IMR-90 (cell line): ENCODE results near the gene KRTAP12-3. TPM values are rescaled to one million over a fixed set of nuclear protein-coding genes. Genes with fewer than 3 reads are reported as not detected.

Source experiments
- ATAC-seq: fragments of 200-7000 bp; cut with Tn5 transposase; 2 replicates; pipeline ENCODE4 v1.9.1; 2020; ENCODE audit warnings: low read depth, mild to moderate bottlenecking, moderate library complexity
- BruUV-seq: library from RNA; stranded (reverse); fragments of 400-500 nt; replicated peaks from 2 replicates; lab custom pipeline; 2021; lab: Mats Ljungman, UMichigan
- CTCF ChIA-PET: fragments of 300-600 bp; formaldehyde crosslinking; extraction: SDS; loops from one replicate; lab custom pipeline; 2021; ENCODE audit warnings: antibody characterized with exemption; lab: Yijun Ruan, JAX
- POLR2A ChIA-PET: fragments of 300-600 bp; sonication (Branson Sonifier 250); formaldehyde crosslinking; loops from one replicate; lab custom pipeline; 2022; ENCODE audit warnings: antibody characterized with exemption; ENCODE audit not compliant: unreplicated experiment; lab: Charles Lee
- DNase-seq: peaks from one replicate; pipeline ENCODE4 v3.0.0; 2013
- H2AFZ ChIP-seq: replicated peaks from 2 replicates; pipeline ENCODE3; 2013; ENCODE audit warnings: low read length, mild to moderate bottlenecking; ENCODE audit not compliant: poor library complexity
- H2AK5ac ChIP-seq: 2 replicates; pipeline ENCODE4 v1.6.1; 2013; ENCODE audit warnings: low read depth, low read length, inconsistent platforms
- H2AK9ac ChIP-seq: replicated peaks from 2 replicates; pipeline ENCODE3; 2013; ENCODE audit warnings: mild to moderate bottlenecking, low read depth, low read length, moderate library complexity; ENCODE audit not compliant: poor library complexity
- H2BK120ac ChIP-seq: 2 replicates; pipeline ENCODE4 v1.6.1; 2013; ENCODE audit warnings: low read depth, low read length, inconsistent platforms
- H2BK15ac ChIP-seq: 3 replicates; pipeline ENCODE4 v1.6.1; 2013; ENCODE audit warnings: low read depth, low read length, inconsistent platforms
- H2BK20ac ChIP-seq: 2 replicates; pipeline ENCODE4 v1.6.1; 2013; ENCODE audit warnings: low read depth, mild to moderate bottlenecking, inconsistent platforms, low read length, moderate library complexity
- H2BK5ac ChIP-seq: 2 replicates; pipeline ENCODE4 v1.6.1; 2013; ENCODE audit warnings: mild to moderate bottlenecking, low read depth, low read length, inconsistent platforms; ENCODE audit not compliant: poor library complexity, severe bottlenecking
- H3K14ac ChIP-seq: replicated peaks from 2 replicates; pipeline ENCODE4 v1.6.1; 2013; ENCODE audit warnings: low read depth, low read length, inconsistent platforms
- H3K18ac ChIP-seq: 2 replicates; pipeline ENCODE4 v1.6.1; 2013; ENCODE audit warnings: low read depth, low read length, control low read depth
- H3K23ac ChIP-seq: 2 replicates; pipeline ENCODE4 v1.6.1; 2013; ENCODE audit warnings: low read depth, low read length, inconsistent platforms
- H3K27ac ChIP-seq: 2 replicates; pipeline ENCODE4 v1.5.1; 2013; ENCODE audit warnings: mild to moderate bottlenecking, control low read depth, low read length; ENCODE audit not compliant: insufficient read depth
- H3K27me3 ChIP-seq: 2 replicates; pipeline ENCODE4 v1.6.1; 2013; ENCODE audit warnings: low read length; ENCODE audit not compliant: control insufficient read depth, insufficient read depth
- H3K36me3 ChIP-seq: 2 replicates; pipeline ENCODE4 v1.6.1; 2013; ENCODE audit warnings: low read length, mixed read lengths; ENCODE audit not compliant: control insufficient read depth, insufficient read depth
- H3K4ac ChIP-seq: 2 replicates; pipeline ENCODE4 v1.6.1; 2013; ENCODE audit warnings: low read depth, low read length, inconsistent platforms
- H3K4me1 ChIP-seq: 2 replicates; pipeline ENCODE4 v1.6.1; 2013; ENCODE audit warnings: low read length, mixed read lengths; ENCODE audit not compliant: control insufficient read depth, insufficient read depth
- H3K4me2 ChIP-seq: 2 replicates; pipeline ENCODE4 v1.6.1; 2013; ENCODE audit warnings: low read depth, mild to moderate bottlenecking, control low read depth, low read length, moderate library complexity
- H3K4me3 ChIP-seq: 2 replicates; pipeline ENCODE4 v1.5.1; 2013; ENCODE audit warnings: low read depth, mild to moderate bottlenecking, control low read depth, low read length, moderate library complexity; ENCODE audit not compliant: insufficient read depth
- H3K56ac ChIP-seq: 2 replicates; pipeline ENCODE4 v1.6.1; 2013; ENCODE audit warnings: low read length, inconsistent platforms; ENCODE audit not compliant: insufficient read depth; ENCODE audit errors: extremely low read depth
- H3K79me1 ChIP-seq, 2 experiments: 2 replicates each; pipeline ENCODE4 v1.6.1; 2013; ENCODE audit warnings: low read length in 2 of 2, inconsistent platforms in 1 of 2, low read depth in 1 of 2
- H3K9ac ChIP-seq: 2 replicates; pipeline ENCODE4 v1.6.1; 2013; ENCODE audit warnings: low read depth, low read length, control low read depth
- H3K9me1 ChIP-seq: 2 replicates; pipeline ENCODE4 v1.6.1; 2013; ENCODE audit warnings: low read length, inconsistent platforms; ENCODE audit not compliant: insufficient read depth
- H3K9me3 ChIP-seq: 2 replicates; pipeline ENCODE4 v1.6.1; 2013; ENCODE audit warnings: low read length; ENCODE audit not compliant: control insufficient read depth, insufficient read depth
- H4K20me1 ChIP-seq: 2 replicates; pipeline ENCODE4 v1.6.1; 2013; ENCODE audit warnings: low read length, inconsistent platforms; ENCODE audit not compliant: insufficient read depth
- H4K5ac ChIP-seq: 2 replicates; pipeline ENCODE4 v1.6.1; 2013; ENCODE audit warnings: mild to moderate bottlenecking, low read depth, low read length, control low read depth
- H4K8ac ChIP-seq, 2 experiments: 2 replicates each; pipeline ENCODE4 v1.6.1; 2013; ENCODE audit warnings: low read depth in 2 of 2, low read length in 2 of 2, control low read depth in 1 of 2, inconsistent platforms in 1 of 2
- H4K91ac ChIP-seq: 2 replicates; pipeline ENCODE4 v1.6.1; 2013; ENCODE audit warnings: low read depth, low read length, inconsistent platforms; ENCODE audit not compliant: insufficient read depth
- BHLHE40 ChIP-seq: fragments of 150-350 bp; IDR thresholded peaks from 2 replicates; pipeline ENCODE4 v1.6.1; 2016; ENCODE audit warnings: mild to moderate bottlenecking, low read depth, low read length
- CEBPB ChIP-seq: IDR thresholded peaks from 2 replicates; pipeline ENCODE4 v1.6.1; 2012; ENCODE audit warnings: low read depth, low read length, improper control_type of control experiment
- CHD1 ChIP-seq: IDR thresholded peaks from 2 replicates; pipeline ENCODE4 v1.6.1; 2012; ENCODE audit warnings: low read depth, low read length, improper control_type of control experiment
- FOS ChIP-seq: fragments of 150-350 bp; IDR thresholded peaks from 2 replicates; pipeline ENCODE4 v1.6.1; 2016; ENCODE audit warnings: low read depth, low read length
- MAFK ChIP-seq: IDR thresholded peaks from 2 replicates; pipeline ENCODE4 v1.6.1; 2012; ENCODE audit warnings: low read depth, low read length, improper control_type of control experiment
- MXI1 ChIP-seq: IDR thresholded peaks from 2 replicates; pipeline ENCODE4 v1.6.1; 2012; ENCODE audit warnings: low read depth, mild to moderate bottlenecking, low read length, moderate library complexity, borderline replicate concordance
- NFE2L2 ChIP-seq: fragments of 150-350 bp; IDR thresholded peaks from 2 replicates; pipeline ENCODE4 v1.6.1; 2016; ENCODE audit warnings: low read depth, mild to moderate bottlenecking, low read length
- POLR2A ChIP-seq: IDR thresholded peaks from 2 replicates; pipeline ENCODE4 v1.6.1; 2012; ENCODE audit warnings: mild to moderate bottlenecking, low read depth, low read length
- RAD21 ChIP-seq: IDR thresholded peaks from 2 replicates; pipeline ENCODE4 v1.6.1; 2012; ENCODE audit warnings: low read length, improper control_type of control experiment
- RCOR1 ChIP-seq: IDR thresholded peaks from 2 replicates; pipeline ENCODE4 v1.6.1; 2012; ENCODE audit warnings: mild to moderate bottlenecking, low read length, improper control_type of control experiment; ENCODE audit not compliant: insufficient replicate concordance
- RFX5 ChIP-seq: IDR thresholded peaks from 2 replicates; pipeline ENCODE4 v1.8.0; 2012; ENCODE audit warnings: low read depth, mild to moderate bottlenecking, low read length, moderate library complexity
- SMC3 ChIP-seq: fragments of 150-350 bp; IDR thresholded peaks from 2 replicates; pipeline ENCODE4 v1.6.1; 2016; ENCODE audit warnings: low read depth, mild to moderate bottlenecking, antibody characterized with exemption, low read length, moderate library complexity
- WGBS, 2 experiments: methylation state at CpG; one replicate each; pipeline versions ENCODE4 v1.1.5 to v1.1.7; 2013; ENCODE audit warnings: missing lambda C conversion rate in 2 of 2; ENCODE audit not compliant: insufficient read length in 1 of 2; ENCODE audit errors: extremely low coverage in 2 of 2; 5-methylcytosine and 5-hydroxymethylcytosine counted together
- dilution Hi-C: fragments of 300-500 bp; cut with HindIII; formaldehyde crosslinking; loops from one replicate; pipeline ENCODE4 v1.14.3; 2018; ENCODE audit warnings: low sequenced_read_pairs; ENCODE audit not compliant: unreplicated experiment
- in situ Hi-C: fragments of 300-500 bp; cut with MboI; formaldehyde crosslinking; loops from 3 replicates; pipeline ENCODE4 v1.14.3; 2019; ENCODE audit warnings: low sequenced_read_pairs, inconsistent platforms, mixed read lengths
- intact Hi-C: fragments of 100-400 bp; cut with micrococcal nuclease; formaldehyde crosslinking; loops from 2 replicates; pipeline ENCODE4 v1.10.0; 2022
- polyA plus RNA-seq, 3 experiments: library from polyadenylated mRNA; depleted of rRNA; stranded (reverse); fragments of >200 nt; gene quantifications; 2 replicates each; pipeline ENCODE4 v1.2.3, GENCODE V29; 2012; ENCODE audit warnings: low replicate concordance in 1 of 3
- total RNA-seq: library from RNA; depleted of rRNA; stranded (reverse); fragments of >200 nt; gene quantifications from 2 replicates; pipeline ENCODE4 v1.2.3, GENCODE V29; 2012
- TF ChIP-seq, protein P1 (sequence below): fragments of 150-350 bp; IDR thresholded peaks from 2 replicates; pipeline ENCODE4 v1.6.1; 2017; ENCODE audit warnings: mild to moderate bottlenecking, antibody characterized with exemption, low read length, low read depth
- TF ChIP-seq, protein P2 (sequence below): conservative IDR thresholded peaks from 2 replicates; pipeline ENCODE4 v1.5.1; 2012; ENCODE audit warnings: mild to moderate bottlenecking, low read depth, low read length, improper control_type of control experiment

Gene KRTAP12-3
- total and polyA plus RNA-seq, 2 of the 4 experiments (the other 2 are of a cell fraction) = not detected

DNA sequence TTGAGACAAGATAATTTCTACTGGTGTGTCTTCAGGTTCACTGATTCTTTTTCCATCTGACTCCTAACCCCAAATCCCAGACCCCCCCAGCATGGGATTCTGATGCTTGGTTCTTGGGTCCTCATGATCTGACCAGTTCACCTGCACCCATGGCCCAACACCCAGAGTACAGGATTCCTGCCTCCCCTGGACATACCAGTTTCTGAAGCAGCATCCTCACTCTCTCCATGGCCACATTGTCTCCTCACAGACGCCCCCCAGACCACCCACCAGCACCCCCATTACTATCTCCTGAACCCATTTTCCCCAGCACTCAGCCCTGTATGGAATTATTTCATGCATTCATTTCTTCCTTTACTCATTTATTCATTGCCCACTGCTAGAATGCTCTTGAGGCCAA lies 864 bp upstream of the KRTAP12-3 start:
- no peak overlapping the region for H2BK20ac ChIP-seq
- intact Hi-C loops = loop anchor here (10.0 kb wide), 1 partner anchor 58 kb away; the partner anchor contains the start of gene TSPEAR
- H2AFZ ChIP-seq = no peak overlapping the region
- no peak overlapping the region for H3K4ac ChIP-seq
- H3K79me1 ChIP-seq = no peaks in the 10 kb centered on the region
- no peak overlapping the region for H3K4me2 ChIP-seq
- H3K4me1 ChIP-seq = no peaks in the 10 kb centered on the region
- H2BK15ac ChIP-seq = no peak overlapping the region
- no peak overlapping the region for H3K4me3 ChIP-seq
- H3K9me1 ChIP-seq = no peaks in the 10 kb centered on the region
- H3K14ac ChIP-seq = no peak overlapping the region
- no peak overlapping the region for H3K27ac ChIP-seq
- H4K91ac ChIP-seq = no peak overlapping the region
- no CpG with 5 or more reads among the region's 1 CpG for WGBS, 2 experiments
- DNase-seq = no peak
- ChIA-PET CTCF (no interaction called here), POLR2A (no interaction called here)
- no peak overlapping the region for H3K56ac ChIP-seq
- H2AK5ac ChIP-seq = no peak overlapping the region
- H4K8ac ChIP-seq = no peak overlapping the region
- dilution Hi-C loops = no loop called here
- H2BK120ac ChIP-seq = no peak overlapping the region
- no peaks in the 10 kb centered on the region for H4K20me1 ChIP-seq
- H3K27me3 ChIP-seq = peaks cover 2% of the 10 kb centered on the region; the same call in 1 of the 2 replicates
- H3K18ac ChIP-seq = no peak overlapping the region
- H3K9ac ChIP-seq = no peak overlapping the region
- no TSS peak for BruUV-seq
- no peaks in the 10 kb centered on the region for H3K36me3 ChIP-seq
- no peak overlapping the region for H2BK5ac ChIP-seq
- no peak overlapping the region for H3K23ac ChIP-seq
- TF ChIP-seq RAD21 = no peak
- no peak for TF ChIP-seq FOS
- no peak for TF ChIP-seq MAFK
- TF ChIP-seq, protein P1, sequence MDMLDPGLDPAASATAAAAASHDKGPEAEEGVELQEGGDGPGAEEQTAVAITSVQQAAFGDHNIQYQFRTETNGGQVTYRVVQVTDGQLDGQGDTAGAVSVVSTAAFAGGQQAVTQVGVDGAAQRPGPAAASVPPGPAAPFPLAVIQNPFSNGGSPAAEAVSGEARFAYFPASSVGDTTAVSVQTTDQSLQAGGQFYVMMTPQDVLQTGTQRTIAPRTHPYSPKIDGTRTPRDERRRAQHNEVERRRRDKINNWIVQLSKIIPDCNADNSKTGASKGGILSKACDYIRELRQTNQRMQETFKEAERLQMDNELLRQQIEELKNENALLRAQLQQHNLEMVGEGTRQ = no peak
- no peak for TF ChIP-seq RFX5
- no peak for TF ChIP-seq CEBPB
- TF ChIP-seq SMC3 = no peak
- TF ChIP-seq POLR2A = no peak
- no peak for TF ChIP-seq NFE2L2
- TF ChIP-seq MXI1 = no peak
- TF ChIP-seq CHD1 = no peak
- TF ChIP-seq RCOR1 = no peak
- TF ChIP-seq, protein P2, sequence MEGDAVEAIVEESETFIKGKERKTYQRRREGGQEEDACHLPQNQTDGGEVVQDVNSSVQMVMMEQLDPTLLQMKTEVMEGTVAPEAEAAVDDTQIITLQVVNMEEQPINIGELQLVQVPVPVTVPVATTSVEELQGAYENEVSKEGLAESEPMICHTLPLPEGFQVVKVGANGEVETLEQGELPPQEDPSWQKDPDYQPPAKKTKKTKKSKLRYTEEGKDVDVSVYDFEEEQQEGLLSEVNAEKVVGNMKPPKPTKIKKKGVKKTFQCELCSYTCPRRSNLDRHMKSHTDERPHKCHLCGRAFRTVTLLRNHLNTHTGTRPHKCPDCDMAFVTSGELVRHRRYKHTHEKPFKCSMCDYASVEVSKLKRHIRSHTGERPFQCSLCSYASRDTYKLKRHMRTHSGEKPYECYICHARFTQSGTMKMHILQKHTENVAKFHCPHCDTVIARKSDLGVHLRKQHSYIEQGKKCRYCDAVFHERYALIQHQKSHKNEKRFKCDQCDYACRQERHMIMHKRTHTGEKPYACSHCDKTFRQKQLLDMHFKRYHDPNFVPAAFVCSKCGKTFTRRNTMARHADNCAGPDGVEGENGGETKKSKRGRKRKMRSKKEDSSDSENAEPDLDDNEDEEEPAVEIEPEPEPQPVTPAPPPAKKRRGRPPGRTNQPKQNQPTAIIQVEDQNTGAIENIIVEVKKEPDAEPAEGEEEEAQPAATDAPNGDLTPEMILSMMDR = no peak
- TF ChIP-seq BHLHE40 = no peak
- no peak for ATAC-seq
- H2AK9ac ChIP-seq = no peak overlapping the region
- H4K5ac ChIP-seq = no peak overlapping the region
- H3K9me3 ChIP-seq = peaks cover 3% of the 10 kb centered on the region
- in situ Hi-C loops = no loop called here
